ENCODE measurements around the gene TOX3. TPM values are rescaled to one million over a fixed set of nuclear protein-coding genes. Genes with fewer than 3 reads are reported as not detected.

Gene TOX3
- total and polyA plus RNA-seq, 2 of the 13 experiments (the other 11 are each of a cell fraction or from before 2014, with no cell fraction given): 14.5 to 98.6 TPM

DNA sequence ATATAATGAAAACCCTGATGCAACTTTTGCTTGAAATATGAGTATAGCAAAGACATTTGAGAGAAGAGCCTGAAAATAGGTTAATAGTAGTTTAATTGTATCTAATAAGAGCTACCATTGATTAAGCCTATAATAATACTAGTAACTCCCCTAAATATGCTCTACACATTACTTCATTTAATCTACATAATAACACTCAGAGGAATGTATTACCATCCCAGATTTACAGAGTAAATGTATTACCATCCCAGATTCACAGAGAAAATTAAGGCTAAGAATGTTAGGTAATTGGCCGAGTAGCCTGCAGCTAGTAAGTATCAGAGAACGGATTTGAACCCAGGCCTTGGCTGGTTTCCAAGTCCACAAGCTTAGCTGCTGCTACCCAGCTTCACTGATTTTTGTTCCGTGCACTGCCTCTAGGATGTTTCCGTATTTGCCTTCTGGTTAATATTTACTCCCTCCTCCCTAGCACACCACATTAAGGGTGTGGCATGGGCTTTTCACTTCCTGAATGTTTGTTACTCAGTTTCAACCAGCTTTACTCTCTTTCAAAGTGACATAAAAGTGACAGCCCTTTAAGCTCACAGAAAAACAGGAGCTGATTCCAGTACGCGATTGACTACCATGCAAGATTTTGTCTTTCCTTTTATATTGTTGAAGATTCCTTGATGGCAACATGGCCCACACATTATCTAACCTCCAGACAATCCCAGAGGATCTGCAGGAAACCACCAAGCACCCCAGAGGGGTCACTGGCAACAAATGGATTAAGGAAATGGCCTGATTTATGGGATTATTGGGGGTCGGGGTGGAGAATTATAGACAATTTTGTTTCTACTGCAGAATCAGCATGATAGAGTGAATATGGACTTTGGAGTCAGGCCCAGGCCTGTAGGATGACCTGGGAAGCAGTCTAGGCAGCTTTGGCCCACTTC lies 26.7 kb upstream of the TOX3 start (continued):
- TF ChIP-seq ZNF777 (CRISPR knock-in tag; IDR thresholded peaks at IDR 0.05) (no peak), KMT2B (CRISPR knock-in tag; IDR thresholded peaks at IDR 0.05) (peak; percentile 69; the same call in 1 of the 2 replicates), DR1 (CRISPR knock-in tag; IDR thresholded peaks at IDR 0.05) (no peak), NFYB (CRISPR knock-in tag; IDR thresholded peaks at IDR 0.05) (no peak), SIN3A (IDR thresholded peaks at IDR 0.05; ENCODE audit: borderline replicate concordance, low read depth, low read length) (peak; percentile 60; the same call in 1 of the 2 replicates), ZNF354B (CRISPR knock-in tag; IDR thresholded peaks at IDR 0.05) (0 out of 2 replicates have a peak, but pooled peaks have one; percentile 77), ZNF562 (CRISPR knock-in tag; IDR thresholded peaks at IDR 0.05; ENCODE audit: borderline replicate concordance) (no peak), ZNF296 (CRISPR knock-in tag; conservative IDR thresholded peaks at IDR 0.05) (no peak), SOX6 (IDR thresholded peaks at IDR 0.05) (no peak), SOX6 (CRISPR knock-in tag; IDR thresholded peaks at IDR 0.05) (peak; percentile 91), MATR3 (CRISPR knock-in tag; IDR thresholded peaks at IDR 0.05) (no peak), SNAPC2 (CRISPR knock-in tag; IDR thresholded peaks at IDR 0.05) (peak; percentile 94), AKAP8 (CRISPR knock-in tag; IDR thresholded peaks at IDR 0.05) (no peak), ZNF788 (CRISPR knock-in tag; IDR thresholded peaks at IDR 0.05; ENCODE audit: borderline replicate concordance) (peak; percentile 60; the same call in 1 of the 2 replicates), PHF20 (CRISPR knock-in tag; IDR thresholded peaks at IDR 0.05) (no peak)
- TF ChIP-seq, protein P1, sequence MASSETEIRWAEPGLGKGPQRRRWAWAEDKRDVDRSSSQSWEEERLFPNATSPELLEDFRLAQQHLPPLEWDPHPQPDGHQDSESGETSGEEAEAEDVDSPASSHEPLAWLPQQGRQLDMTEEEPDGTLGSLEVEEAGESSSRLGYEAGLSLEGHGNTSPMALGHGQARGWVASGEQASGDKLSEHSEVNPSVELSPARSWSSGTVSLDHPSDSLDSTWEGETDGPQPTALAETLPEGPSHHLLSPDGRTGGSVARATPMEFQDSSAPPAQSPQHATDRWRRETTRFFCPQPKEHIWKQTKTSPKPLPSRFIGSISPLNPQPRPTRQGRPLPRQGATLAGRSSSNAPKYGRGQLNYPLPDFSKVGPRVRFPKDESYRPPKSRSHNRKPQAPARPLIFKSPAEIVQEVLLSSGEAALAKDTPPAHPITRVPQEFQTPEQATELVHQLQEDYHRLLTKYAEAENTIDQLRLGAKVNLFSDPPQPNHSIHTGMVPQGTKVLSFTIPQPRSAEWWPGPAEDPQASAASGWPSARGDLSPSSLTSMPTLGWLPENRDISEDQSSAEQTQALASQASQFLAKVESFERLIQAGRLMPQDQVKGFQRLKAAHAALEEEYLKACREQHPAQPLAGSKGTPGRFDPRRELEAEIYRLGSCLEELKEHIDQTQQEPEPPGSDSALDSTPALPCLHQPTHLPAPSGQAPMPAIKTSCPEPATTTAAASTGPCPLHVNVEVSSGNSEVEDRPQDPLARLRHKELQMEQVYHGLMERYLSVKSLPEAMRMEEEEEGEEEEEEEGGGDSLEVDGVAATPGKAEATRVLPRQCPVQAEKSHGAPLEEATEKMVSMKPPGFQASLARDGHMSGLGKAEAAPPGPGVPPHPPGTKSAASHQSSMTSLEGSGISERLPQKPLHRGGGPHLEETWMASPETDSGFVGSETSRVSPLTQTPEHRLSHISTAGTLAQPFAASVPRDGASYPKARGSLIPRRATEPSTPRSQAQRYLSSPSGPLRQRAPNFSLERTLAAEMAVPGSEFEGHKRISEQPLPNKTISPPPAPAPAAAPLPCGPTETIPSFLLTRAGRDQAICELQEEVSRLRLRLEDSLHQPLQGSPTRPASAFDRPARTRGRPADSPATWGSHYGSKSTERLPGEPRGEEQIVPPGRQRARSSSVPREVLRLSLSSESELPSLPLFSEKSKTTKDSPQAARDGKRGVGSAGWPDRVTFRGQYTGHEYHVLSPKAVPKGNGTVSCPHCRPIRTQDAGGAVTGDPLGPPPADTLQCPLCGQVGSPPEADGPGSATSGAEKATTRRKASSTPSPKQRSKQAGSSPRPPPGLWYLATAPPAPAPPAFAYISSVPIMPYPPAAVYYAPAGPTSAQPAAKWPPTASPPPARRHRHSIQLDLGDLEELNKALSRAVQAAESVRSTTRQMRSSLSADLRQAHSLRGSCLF (CRISPR knock-in tag; IDR thresholded peaks at IDR 0.05; ENCODE audit: borderline replicate concordance): no peak
- TF ChIP-seq, protein P2, sequence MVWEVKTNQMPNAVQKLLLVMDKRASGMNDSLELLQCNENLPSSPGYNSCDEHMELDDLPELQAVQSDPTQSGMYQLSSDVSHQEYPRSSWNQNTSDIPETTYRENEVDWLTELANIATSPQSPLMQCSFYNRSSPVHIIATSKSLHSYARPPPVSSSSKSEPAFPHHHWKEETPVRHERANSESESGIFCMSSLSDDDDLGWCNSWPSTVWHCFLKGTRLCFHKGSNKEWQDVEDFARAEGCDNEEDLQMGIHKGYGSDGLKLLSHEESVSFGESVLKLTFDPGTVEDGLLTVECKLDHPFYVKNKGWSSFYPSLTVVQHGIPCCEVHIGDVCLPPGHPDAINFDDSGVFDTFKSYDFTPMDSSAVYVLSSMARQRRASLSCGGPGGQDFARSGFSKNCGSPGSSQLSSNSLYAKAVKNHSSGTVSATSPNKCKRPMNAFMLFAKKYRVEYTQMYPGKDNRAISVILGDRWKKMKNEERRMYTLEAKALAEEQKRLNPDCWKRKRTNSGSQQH (CRISPR knock-in tag; IDR thresholded peaks at IDR 0.05; ENCODE audit: low read depth): peak; percentile 89; the same call in 1 of the 2 replicates
- TF ChIP-seq, protein P3, sequence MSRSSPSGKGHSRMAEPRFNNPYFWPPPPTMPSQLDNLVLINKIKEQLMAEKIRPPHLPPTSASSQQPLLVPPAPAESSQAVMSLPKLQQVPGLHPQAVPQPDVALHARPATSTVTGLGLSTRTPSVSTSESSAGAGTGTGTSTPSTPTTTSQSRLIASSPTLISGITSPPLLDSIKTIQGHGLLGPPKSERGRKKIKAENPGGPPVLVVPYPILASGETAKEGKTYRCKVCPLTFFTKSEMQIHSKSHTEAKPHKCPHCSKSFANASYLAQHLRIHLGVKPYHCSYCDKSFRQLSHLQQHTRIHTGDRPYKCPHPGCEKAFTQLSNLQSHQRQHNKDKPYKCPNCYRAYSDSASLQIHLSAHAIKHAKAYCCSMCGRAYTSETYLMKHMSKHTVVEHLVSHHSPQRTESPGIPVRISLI (CRISPR knock-in tag; IDR thresholded peaks at IDR 0.05; ENCODE audit: borderline replicate concordance): no peak; the same call in 1 of the 2 replicates
- TF ChIP-seq, protein P4, sequence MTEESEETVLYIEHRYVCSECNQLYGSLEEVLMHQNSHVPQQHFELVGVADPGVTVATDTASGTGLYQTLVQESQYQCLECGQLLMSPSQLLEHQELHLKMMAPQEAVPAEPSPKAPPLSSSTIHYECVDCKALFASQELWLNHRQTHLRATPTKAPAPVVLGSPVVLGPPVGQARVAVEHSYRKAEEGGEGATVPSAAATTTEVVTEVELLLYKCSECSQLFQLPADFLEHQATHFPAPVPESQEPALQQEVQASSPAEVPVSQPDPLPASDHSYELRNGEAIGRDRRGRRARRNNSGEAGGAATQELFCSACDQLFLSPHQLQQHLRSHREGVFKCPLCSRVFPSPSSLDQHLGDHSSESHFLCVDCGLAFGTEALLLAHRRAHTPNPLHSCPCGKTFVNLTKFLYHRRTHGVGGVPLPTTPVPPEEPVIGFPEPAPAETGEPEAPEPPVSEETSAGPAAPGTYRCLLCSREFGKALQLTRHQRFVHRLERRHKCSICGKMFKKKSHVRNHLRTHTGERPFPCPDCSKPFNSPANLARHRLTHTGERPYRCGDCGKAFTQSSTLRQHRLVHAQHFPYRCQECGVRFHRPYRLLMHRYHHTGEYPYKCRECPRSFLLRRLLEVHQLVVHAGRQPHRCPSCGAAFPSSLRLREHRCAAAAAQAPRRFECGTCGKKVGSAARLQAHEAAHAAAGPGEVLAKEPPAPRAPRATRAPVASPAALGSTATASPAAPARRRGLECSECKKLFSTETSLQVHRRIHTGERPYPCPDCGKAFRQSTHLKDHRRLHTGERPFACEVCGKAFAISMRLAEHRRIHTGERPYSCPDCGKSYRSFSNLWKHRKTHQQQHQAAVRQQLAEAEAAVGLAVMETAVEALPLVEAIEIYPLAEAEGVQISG (CRISPR knock-in tag; IDR thresholded peaks at IDR 0.05): peak; percentile 40; the same call in 1 of the 2 replicates
